ENCODE results near the gene FAT3. TPM values are rescaled to one million over a fixed set of nuclear protein-coding genes. Genes with fewer than 3 reads are reported as not detected.

The FAT3 gene
- total RNA-seq, 1 experiment from 2014 or later: 0.02 TPM

GRCh38 chr11:92227230-92227814 lies 2.7 kb downstream of the FAT3 start:
- Histone ChIP-seq H3K79me2 (ENCODE audit: insufficient read depth, low read length) (no peaks in the 10 kb centered on the region), H3K4me3 (replicated peaks in 1 of 2; ENCODE audit: low read depth in 1 of 2, low read length in 2 of 2) (no peak overlapping the region), H2AFZ (ENCODE audit: low read depth, low read length, poor library complexity, severe bottlenecking) (no peak overlapping the region), H3K9me3 (ENCODE audit: control insufficient read depth in 1 of 2, insufficient read depth in 1 of 2, low read depth in 1 of 2, low read length in 2 of 2) (no peaks in the 10 kb centered on the region; a peak in 1 of 4 replicates), H3K9ac (ENCODE audit: low read length) (no peak overlapping the region), H4K20me1 (ENCODE audit: insufficient read depth) (no peaks in the 10 kb centered on the region), H3K4me1 (ENCODE audit: control insufficient read depth in 1 of 2, insufficient read depth in 2 of 2, low read length in 2 of 2) (no peaks in the 10 kb centered on the region), H3K27ac (ENCODE audit: low read depth, low read length) (no peak overlapping the region), H3K4me2 (ENCODE audit: low read length) (no peak overlapping the region), H3K9me2 (ENCODE audit: insufficient read depth) (no peaks in the 10 kb centered on the region), H3K36me3 (ENCODE audit: control insufficient read depth in 1 of 2, insufficient read depth in 2 of 2, low read length in 2 of 2) (no peaks in the 10 kb centered on the region), H3K27me3 (ENCODE audit: insufficient read depth, low read length) (no peaks in the 10 kb centered on the region)
- intact Hi-C loops (cut with micrococcal nuclease): no loop called here
- POLR2A ChIA-PET: no interaction called here
- no TSS peak for BruUV-seq (replicated peaks)
- no peak for ATAC-seq
- RAD21 ChIA-PET (ENCODE audit: low non-redundant PET in 1 of 2, low total read pairs in 2 of 2, uncharacterized antibody in 2 of 2, unreplicated experiment in 2 of 2): no interaction called here
- TF ChIP-seq EGR1 (IDR thresholded peaks at IDR 0.05; ENCODE audit: low read depth) (no peak), YY1 (IDR thresholded peaks at IDR 0.05; ENCODE audit: extremely low read depth, insufficient replicate concordance, low read depth, low read length) (no peak), REST (IDR thresholded peaks at IDR 0.05; ENCODE audit: low read depth) (no peak), JUND (IDR thresholded peaks at IDR 0.05) (no peak), TCF7L2 (IDR thresholded peaks at IDR 0.05; ENCODE audit: borderline replicate concordance, extremely low read depth, insufficient read depth, insufficient read length) (no peak), EZH2 (IDR thresholded peaks at IDR 0.05) (no peak), ATF3 (IDR thresholded peaks at IDR 0.05) (no peak), ZFX (IDR thresholded peaks at IDR 0.05) (no peak), ELF1 (IDR thresholded peaks at IDR 0.05; ENCODE audit: borderline replicate concordance, low read depth) (no peak), POLR2A (IDR thresholded peaks at IDR 0.05; ENCODE audit: borderline replicate concordance, extremely low read depth, insufficient read depth, insufficient read length) (no peak), SIN3A (IDR thresholded peaks at IDR 0.05; ENCODE audit: low read depth) (no peak), FOSL1 (IDR thresholded peaks at IDR 0.05; ENCODE audit: low read depth) (no peak), SP1 (IDR thresholded peaks at IDR 0.05; ENCODE audit: low read depth) (no peak), SRF (IDR thresholded peaks at IDR 0.05; ENCODE audit: low read depth) (no peak), EZH2phosphoT487 (IDR thresholded peaks at IDR 0.05; ENCODE audit: borderline replicate concordance) (no peak), CBX3 (IDR thresholded peaks at IDR 0.05; ENCODE audit: low read depth) (no peak)
- CTCF ChIA-PET: no interaction called here
- no peak for DNase-seq (ENCODE audit: low read depth, low spot score)
